ENCODE measurements around the gene CNTNAP2. TPM values are rescaled to one million over a fixed set of nuclear protein-coding genes. Genes with fewer than 3 reads are reported as not detected.

Gene CNTNAP2
- total and polyA plus RNA-seq, 4 donors: 0.14 to 2.3 (median 1.1) TPM

DNA sequence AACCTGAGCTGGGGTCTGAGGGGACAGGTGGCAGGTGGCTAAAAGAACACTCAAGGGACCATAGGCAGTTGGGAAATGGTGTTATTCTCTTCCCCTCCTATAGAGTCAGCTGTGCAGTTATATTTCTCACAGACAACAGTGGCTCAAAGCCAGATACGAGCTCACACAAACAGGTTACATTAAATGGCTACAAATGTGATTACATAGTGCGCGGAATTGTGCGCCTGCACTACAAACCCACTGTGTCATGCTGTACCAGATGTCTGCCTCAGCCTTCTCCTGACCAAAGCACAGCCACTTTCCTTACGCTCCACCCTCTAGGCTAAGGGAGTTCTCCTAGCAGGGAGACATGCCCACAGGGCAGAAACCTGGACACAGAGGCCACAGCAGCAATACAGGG is 387.2 kb downstream of the CNTNAP2 start:
- 87% methylated on average over 5 of the region's 5 CpGs for WGBS
- DNase-seq (ENCODE audit: low spot score): no peak
- H3K9ac ChIP-seq (ENCODE audit: low read depth in 1 of 2, low read length in 2 of 2): no peak overlapping the region
- no peaks in the 10 kb centered on the region for H3K36me3 ChIP-seq (ENCODE audit: control insufficient read depth in 4 of 4, insufficient read depth in 3 of 4, low read depth in 1 of 4, low read length in 3 of 4)
- TF ChIP-seq RXRA (IDR thresholded peaks at IDR 0.05) (no peak), TAF1 (conservative IDR thresholded peaks at IDR 0.05) (no peak), GABPA (IDR thresholded peaks at IDR 0.05 in 1 of 2, conservative IDR thresholded peaks at IDR 0.05 in 1 of 2) (no peak), SP1 (IDR thresholded peaks at IDR 0.05) (no peak), FOXA2 (IDR thresholded peaks at IDR 0.05) (no peak), FOXA1 (IDR thresholded peaks at IDR 0.05) (no peak), HNF4G (IDR thresholded peaks at IDR 0.05) (no peak)
- TF ChIP-seq, protein P1, sequence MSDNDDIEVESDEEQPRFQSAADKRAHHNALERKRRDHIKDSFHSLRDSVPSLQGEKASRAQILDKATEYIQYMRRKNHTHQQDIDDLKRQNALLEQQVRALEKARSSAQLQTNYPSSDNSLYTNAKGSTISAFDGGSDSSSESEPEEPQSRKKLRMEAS (IDR thresholded peaks at IDR 0.05): no peak
- TF ChIP-seq, protein P2, sequence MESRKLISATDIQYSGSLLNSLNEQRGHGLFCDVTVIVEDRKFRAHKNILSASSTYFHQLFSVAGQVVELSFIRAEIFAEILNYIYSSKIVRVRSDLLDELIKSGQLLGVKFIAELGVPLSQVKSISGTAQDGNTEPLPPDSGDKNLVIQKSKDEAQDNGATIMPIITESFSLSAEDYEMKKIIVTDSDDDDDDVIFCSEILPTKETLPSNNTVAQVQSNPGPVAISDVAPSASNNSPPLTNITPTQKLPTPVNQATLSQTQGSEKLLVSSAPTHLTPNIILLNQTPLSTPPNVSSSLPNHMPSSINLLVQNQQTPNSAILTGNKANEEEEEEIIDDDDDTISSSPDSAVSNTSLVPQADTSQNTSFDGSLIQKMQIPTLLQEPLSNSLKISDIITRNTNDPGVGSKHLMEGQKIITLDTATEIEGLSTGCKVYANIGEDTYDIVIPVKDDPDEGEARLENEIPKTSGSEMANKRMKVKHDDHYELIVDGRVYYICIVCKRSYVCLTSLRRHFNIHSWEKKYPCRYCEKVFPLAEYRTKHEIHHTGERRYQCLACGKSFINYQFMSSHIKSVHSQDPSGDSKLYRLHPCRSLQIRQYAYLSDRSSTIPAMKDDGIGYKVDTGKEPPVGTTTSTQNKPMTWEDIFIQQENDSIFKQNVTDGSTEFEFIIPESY (IDR thresholded peaks at IDR 0.05): no peak
- TF ChIP-seq, protein P3, sequence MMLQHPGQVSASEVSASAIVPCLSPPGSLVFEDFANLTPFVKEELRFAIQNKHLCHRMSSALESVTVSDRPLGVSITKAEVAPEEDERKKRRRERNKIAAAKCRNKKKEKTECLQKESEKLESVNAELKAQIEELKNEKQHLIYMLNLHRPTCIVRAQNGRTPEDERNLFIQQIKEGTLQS (IDR thresholded peaks at IDR 0.05): no peak
- TF ChIP-seq, protein P4, sequence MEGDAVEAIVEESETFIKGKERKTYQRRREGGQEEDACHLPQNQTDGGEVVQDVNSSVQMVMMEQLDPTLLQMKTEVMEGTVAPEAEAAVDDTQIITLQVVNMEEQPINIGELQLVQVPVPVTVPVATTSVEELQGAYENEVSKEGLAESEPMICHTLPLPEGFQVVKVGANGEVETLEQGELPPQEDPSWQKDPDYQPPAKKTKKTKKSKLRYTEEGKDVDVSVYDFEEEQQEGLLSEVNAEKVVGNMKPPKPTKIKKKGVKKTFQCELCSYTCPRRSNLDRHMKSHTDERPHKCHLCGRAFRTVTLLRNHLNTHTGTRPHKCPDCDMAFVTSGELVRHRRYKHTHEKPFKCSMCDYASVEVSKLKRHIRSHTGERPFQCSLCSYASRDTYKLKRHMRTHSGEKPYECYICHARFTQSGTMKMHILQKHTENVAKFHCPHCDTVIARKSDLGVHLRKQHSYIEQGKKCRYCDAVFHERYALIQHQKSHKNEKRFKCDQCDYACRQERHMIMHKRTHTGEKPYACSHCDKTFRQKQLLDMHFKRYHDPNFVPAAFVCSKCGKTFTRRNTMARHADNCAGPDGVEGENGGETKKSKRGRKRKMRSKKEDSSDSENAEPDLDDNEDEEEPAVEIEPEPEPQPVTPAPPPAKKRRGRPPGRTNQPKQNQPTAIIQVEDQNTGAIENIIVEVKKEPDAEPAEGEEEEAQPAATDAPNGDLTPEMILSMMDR (IDR thresholded peaks at IDR 0.05; ENCODE audit: low read depth, low read length, missing input control): no peak
- TF ChIP-seq, protein P5, sequence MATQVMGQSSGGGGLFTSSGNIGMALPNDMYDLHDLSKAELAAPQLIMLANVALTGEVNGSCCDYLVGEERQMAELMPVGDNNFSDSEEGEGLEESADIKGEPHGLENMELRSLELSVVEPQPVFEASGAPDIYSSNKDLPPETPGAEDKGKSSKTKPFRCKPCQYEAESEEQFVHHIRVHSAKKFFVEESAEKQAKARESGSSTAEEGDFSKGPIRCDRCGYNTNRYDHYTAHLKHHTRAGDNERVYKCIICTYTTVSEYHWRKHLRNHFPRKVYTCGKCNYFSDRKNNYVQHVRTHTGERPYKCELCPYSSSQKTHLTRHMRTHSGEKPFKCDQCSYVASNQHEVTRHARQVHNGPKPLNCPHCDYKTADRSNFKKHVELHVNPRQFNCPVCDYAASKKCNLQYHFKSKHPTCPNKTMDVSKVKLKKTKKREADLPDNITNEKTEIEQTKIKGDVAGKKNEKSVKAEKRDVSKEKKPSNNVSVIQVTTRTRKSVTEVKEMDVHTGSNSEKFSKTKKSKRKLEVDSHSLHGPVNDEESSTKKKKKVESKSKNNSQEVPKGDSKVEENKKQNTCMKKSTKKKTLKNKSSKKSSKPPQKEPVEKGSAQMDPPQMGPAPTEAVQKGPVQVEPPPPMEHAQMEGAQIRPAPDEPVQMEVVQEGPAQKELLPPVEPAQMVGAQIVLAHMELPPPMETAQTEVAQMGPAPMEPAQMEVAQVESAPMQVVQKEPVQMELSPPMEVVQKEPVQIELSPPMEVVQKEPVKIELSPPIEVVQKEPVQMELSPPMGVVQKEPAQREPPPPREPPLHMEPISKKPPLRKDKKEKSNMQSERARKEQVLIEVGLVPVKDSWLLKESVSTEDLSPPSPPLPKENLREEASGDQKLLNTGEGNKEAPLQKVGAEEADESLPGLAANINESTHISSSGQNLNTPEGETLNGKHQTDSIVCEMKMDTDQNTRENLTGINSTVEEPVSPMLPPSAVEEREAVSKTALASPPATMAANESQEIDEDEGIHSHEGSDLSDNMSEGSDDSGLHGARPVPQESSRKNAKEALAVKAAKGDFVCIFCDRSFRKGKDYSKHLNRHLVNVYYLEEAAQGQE (IDR thresholded peaks at IDR 0.05): no peak
- H3K4me1 ChIP-seq (ENCODE audit: control insufficient read depth in 4 of 4, insufficient read depth in 4 of 4, low read length in 3 of 4): no peaks in the 10 kb centered on the region
- no peak overlapping the region for H3K27ac ChIP-seq (ENCODE audit: low read depth in 1 of 2, low read length in 2 of 2)
- H3K9me3 ChIP-seq (ENCODE audit: control insufficient read depth in 4 of 4, low read length in 3 of 4): peaks cover 0 to 9% (median 3%) of the 10 kb centered on the region in 4 donors
- H3K4me3 ChIP-seq (ENCODE audit: low read depth in 1 of 3, low read length in 3 of 3): no peak overlapping the region
- H3K27me3 ChIP-seq (ENCODE audit: control insufficient read depth in 4 of 4, insufficient read depth in 4 of 4, low read length in 3 of 4): no peaks in the 10 kb centered on the region

DNA sequence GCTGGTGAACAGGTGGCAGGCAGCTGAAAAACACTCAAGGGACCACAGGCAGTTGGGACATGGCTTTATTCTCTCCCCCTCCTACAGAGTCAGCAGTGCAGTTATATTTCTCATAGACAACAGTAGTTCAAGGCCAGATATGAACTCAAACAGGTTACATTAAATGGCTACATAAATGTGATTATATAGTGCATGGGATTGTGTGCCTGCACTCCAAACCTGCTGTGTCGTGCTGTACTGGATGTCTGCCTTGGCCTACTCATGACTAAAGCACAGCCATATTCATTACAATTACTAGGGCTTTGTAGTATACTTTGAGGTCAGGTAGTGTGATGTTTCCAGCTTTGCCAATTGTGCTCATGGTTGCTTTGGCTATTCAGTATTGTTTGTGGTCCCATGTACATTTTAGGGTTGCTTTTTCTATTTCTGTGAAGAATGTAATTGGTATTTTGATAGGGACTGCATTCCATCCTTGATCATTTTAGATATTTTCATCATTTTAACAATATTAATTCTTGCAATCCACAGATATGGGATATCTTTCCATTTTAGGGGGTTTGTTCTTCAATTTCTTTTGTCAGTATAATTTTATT is 393.6 kb downstream of the CNTNAP2 start:
- 54% methylated on average over 1 of the region's 1 CpG for WGBS
- TF ChIP-seq, protein P5 (IDR thresholded peaks at IDR 0.05): no peak
- no peak for TF ChIP-seq RXRA (IDR thresholded peaks at IDR 0.05)
- TF ChIP-seq, protein P1 (IDR thresholded peaks at IDR 0.05): no peak
- TF ChIP-seq, protein P2 (IDR thresholded peaks at IDR 0.05): no peak
- peaks cover 0 to 7% (median 3%) of the 10 kb centered on the region in 4 donors for H3K9me3 ChIP-seq (ENCODE audit: control insufficient read depth in 4 of 4, low read length in 3 of 4)
- no peaks in the 10 kb centered on the region for H3K4me1 ChIP-seq (ENCODE audit: control insufficient read depth in 4 of 4, insufficient read depth in 4 of 4, low read length in 3 of 4)
- H3K4me3 ChIP-seq (ENCODE audit: low read depth in 1 of 3, low read length in 3 of 3): no peak overlapping the region
- no peak for DNase-seq (ENCODE audit: low spot score)
- H3K27me3 ChIP-seq (ENCODE audit: control insufficient read depth in 4 of 4, insufficient read depth in 4 of 4, low read length in 3 of 4): no peaks in the 10 kb centered on the region
- no peak overlapping the region for H3K9ac ChIP-seq (ENCODE audit: low read depth in 1 of 2, low read length in 2 of 2)
- no peaks in the 10 kb centered on the region for H3K36me3 ChIP-seq (ENCODE audit: control insufficient read depth in 4 of 4, insufficient read depth in 3 of 4, low read depth in 1 of 4, low read length in 3 of 4)
- no peak overlapping the region for H3K27ac ChIP-seq (ENCODE audit: low read depth in 1 of 2, low read length in 2 of 2)
